AG04449 (cell line): ENCODE data around the gene PIP4P1.

ENCODE experiments used
- CTCF ChIA-PET: fragments of 350-600 bp; formaldehyde crosslinking; extraction: SDS; loops from one replicate; lab custom pipeline; 2021; ENCODE audit warnings: antibody characterized with exemption; lab: Yijun Ruan, JAX
- POLR2A ChIA-PET: fragments of 400-600, 350-600 bp; formaldehyde crosslinking; extraction: SDS; loops from one replicate; lab custom pipeline; 2020; ENCODE audit warnings: antibody characterized with exemption, inconsistent platforms; lab: Yijun Ruan, JAX
- DNase-seq: peaks from one replicate; pipeline ENCODE4 v3.0.0-alpha.2; 2010; ENCODE audit warnings: low read depth, low spot score
- H3K4me3 ChIP-seq: 2 replicates; pipeline ENCODE4 v1.5.1; 2011; ENCODE audit warnings: low read depth, mild to moderate bottlenecking, control low read depth, low read length
- CTCF ChIP-seq: IDR thresholded peaks from one replicate; pipeline ENCODE4 v1.5.1; 2011; ENCODE audit warnings: mild to moderate bottlenecking, moderate library complexity, low read length, control low read depth, inconsistent platforms; ENCODE audit not compliant: insufficient read depth; ENCODE audit errors: missing control alignments

Gene PIP4P1

GRCh38 chr14:20427231-20428009, 33.8 kb downstream of the PIP4P1 start:
- ChIA-PET POLR2A (no interaction called here), CTCF (interaction anchor here (3.2 to 4.2 kb wide), 2 partner anchors 12 to 180 kb away, joined by 8 to 38 read pairs; no protein-coding TSS in a partner anchor)
- DNase-seq: no peak
- no peak for TF ChIP-seq CTCF
- no peak overlapping the region for H3K4me3 ChIP-seq

GRCh38 chr14:20424851-20425250, 36.4 kb downstream of the PIP4P1 start:
- DNase-seq: no peak
- CTCF ChIA-PET: interaction anchor here (1.2 to 4.6 kb wide), 4 partner anchors 10 to 182 kb away, joined by 3 to 53 read pairs (median 4); no protein-coding TSS in a partner anchor
- no peak for TF ChIP-seq CTCF
- POLR2A ChIA-PET: no interaction called here
- no peak overlapping the region for H3K4me3 ChIP-seq

- no peak overlapping the region for H3K4me3 ChIP-seq
- no peak for TF ChIP-seq CTCF
- no peak for DNase-seq
- ChIA-PET POLR2A (interaction anchor here (1.6 kb wide), 1 partner anchor 10 kb away, joined by 6 read pairs; the partner anchor contains the start of gene TEP1), CTCF (interaction anchor here (0.7 to 4.6 kb wide), 3 partner anchors 8 to 33 kb away, joined by 3 to 53 read pairs (median 3); partner anchors contain the start of gene APEX1)
Measured at GRCh38 chr14:20422886-20423285, 38.3 kb downstream of the PIP4P1 start.

- H3K4me3 ChIP-seq: no peak overlapping the region
- DNase-seq: no peak
- TF ChIP-seq CTCF: no peak
- POLR2A ChIA-PET: interaction anchor here (0.6 to 1.6 kb wide), 2 partner anchors 8 to 47 kb away, joined by 3 to 6 read pairs; partner anchors contain the start of gene TEP1
- CTCF ChIA-PET: interaction anchor here (1.3 kb wide), 1 partner anchor 192 kb away, joined by 8 read pairs; no protein-coding TSS in a partner anchor
Measured at GRCh38 chr14:20421267-20421666, 40.0 kb downstream of the PIP4P1 start.

- POLR2A ChIA-PET: no interaction called here
- TF ChIP-seq CTCF: no peak
- no peak overlapping the region for H3K4me3 ChIP-seq
- no peak for DNase-seq
- CTCF ChIA-PET: no interaction called here
Measured at GRCh38 chr14:20419419-20419818, 41.8 kb downstream of the PIP4P1 start.

- ChIA-PET CTCF (interaction anchor here (1.0 to 1.5 kb wide), 2 partner anchors 22 to 195 kb away, joined by 3 read pairs; no protein-coding TSS in a partner anchor), POLR2A (no interaction called here)
- no peak for TF ChIP-seq CTCF
- no peak for DNase-seq
- no peak overlapping the region for H3K4me3 ChIP-seq
Measured at GRCh38 chr14:20418501-20418909, 42.7 kb downstream of the PIP4P1 start.
